ENCODE measurements around the gene ARHGAP31.

The ARHGAP31 gene

DNA sequence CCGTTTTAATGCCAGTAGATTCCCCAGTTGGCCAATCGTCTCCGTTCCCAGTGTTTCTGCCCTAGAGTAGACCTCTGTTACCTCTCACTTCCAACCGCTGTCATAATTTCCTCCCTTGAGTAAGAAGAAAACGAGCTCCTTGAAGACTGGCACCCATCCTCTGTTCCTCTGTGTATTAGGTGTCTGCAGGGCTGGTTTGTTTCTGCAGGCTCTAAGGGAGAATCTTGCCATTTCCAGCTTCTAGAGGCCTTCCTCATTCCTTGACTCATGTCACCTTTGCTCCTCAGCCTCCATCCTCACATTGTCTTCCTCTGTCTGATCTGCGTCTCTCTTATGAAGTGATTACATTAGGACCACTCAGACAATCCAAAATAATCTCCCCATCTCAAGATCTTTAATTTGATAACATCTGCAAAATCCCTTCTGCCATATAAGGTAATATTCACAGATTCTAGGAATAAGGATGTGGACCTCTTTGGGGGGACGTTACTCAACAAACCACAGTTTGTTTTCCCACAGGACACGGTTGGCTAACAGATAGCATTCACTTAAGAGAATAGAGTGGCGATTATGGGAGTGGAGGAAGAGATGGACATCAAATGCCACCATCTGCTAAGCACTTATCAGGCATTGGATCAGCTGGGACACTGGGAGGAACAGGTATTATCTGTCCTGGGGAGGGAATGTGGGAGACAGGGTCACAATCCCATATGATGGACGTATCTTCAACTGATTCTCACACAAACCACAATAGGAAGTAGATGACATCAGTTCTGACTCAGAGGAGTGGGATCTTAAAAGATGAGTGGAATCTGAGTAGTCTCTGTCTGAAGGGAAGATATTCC is 17.1 kb downstream of the ARHGAP31 start:
- Histone ChIP-seq H4K20me1 (ENCODE audit: low read depth, low read length) (no peaks in the 10 kb centered on the region), H3K36me3 (ENCODE audit: low read length) (no peaks in the 10 kb centered on the region), H2AFZ (ENCODE audit: low read depth, low read length, severe bottlenecking) (no peak overlapping the region), H3K9ac (ENCODE audit: low read length) (no peak overlapping the region), H3K4me3 (ENCODE audit: insufficient read depth, low read length, poor library complexity, severe bottlenecking) (no peak overlapping the region), H3K27ac (ENCODE audit: low read depth, low read length) (no peak overlapping the region), H3K79me2 (ENCODE audit: insufficient read depth, low read length) (no peaks in the 10 kb centered on the region), H3K9me3 (ENCODE audit: insufficient read depth, low read length) (no peaks in the 10 kb centered on the region), H3K27me3 (ENCODE audit: low read length) (no peaks in the 10 kb centered on the region), H3K9me2 (replicated peaks; ENCODE audit: insufficient read depth, low read length) (no peaks in the 10 kb centered on the region), H3K4me2 (ENCODE audit: low read depth, low read length, poor library complexity, severe bottlenecking) (no peak overlapping the region), H3F3A (ENCODE audit: insufficient read depth) (no peaks in the 10 kb centered on the region)
- TF ChIP-seq, protein P1, sequence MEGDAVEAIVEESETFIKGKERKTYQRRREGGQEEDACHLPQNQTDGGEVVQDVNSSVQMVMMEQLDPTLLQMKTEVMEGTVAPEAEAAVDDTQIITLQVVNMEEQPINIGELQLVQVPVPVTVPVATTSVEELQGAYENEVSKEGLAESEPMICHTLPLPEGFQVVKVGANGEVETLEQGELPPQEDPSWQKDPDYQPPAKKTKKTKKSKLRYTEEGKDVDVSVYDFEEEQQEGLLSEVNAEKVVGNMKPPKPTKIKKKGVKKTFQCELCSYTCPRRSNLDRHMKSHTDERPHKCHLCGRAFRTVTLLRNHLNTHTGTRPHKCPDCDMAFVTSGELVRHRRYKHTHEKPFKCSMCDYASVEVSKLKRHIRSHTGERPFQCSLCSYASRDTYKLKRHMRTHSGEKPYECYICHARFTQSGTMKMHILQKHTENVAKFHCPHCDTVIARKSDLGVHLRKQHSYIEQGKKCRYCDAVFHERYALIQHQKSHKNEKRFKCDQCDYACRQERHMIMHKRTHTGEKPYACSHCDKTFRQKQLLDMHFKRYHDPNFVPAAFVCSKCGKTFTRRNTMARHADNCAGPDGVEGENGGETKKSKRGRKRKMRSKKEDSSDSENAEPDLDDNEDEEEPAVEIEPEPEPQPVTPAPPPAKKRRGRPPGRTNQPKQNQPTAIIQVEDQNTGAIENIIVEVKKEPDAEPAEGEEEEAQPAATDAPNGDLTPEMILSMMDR (IDR thresholded peaks at IDR 0.05; ENCODE audit: insufficient read depth, low read length, poor library complexity, severe bottlenecking): no peak
- TF ChIP-seq EZH2phosphoT487 (conservative IDR thresholded peaks at IDR 0.05; ENCODE audit: low read length): no peak

DNA sequence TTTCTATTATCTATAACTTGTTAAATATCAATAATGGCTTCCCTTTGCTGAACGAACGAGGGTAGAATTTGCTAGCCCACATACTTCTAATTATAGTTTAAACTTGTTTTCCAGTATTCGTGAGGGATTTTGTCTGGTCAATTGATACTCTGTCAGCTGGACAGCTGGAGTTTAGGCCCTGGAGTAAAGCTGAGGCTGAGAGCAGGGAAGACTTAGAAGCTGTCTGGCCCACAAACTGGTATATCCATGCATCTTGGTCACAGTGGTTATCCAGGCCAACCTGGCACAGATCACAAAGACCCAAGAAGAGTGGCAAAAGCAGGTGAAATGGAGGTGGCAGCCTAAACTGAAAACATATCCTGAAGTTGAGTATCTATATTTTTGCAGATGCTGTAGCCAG is 19.3 kb downstream of the ARHGAP31 start:
- H3K9me2 ChIP-seq (replicated peaks; ENCODE audit: insufficient read depth, low read length): no peaks in the 10 kb centered on the region
- H3K79me2 ChIP-seq (ENCODE audit: insufficient read depth, low read length): no peaks in the 10 kb centered on the region
- H3F3A ChIP-seq (ENCODE audit: insufficient read depth): no peaks in the 10 kb centered on the region
- no peak for TF ChIP-seq EZH2phosphoT487 (conservative IDR thresholded peaks at IDR 0.05; ENCODE audit: low read length)
- TF ChIP-seq, protein P1 (IDR thresholded peaks at IDR 0.05; ENCODE audit: insufficient read depth, low read length, poor library complexity, severe bottlenecking): no peak
- no peak overlapping the region for H2AFZ ChIP-seq (ENCODE audit: low read depth, low read length, severe bottlenecking)
- no peaks in the 10 kb centered on the region for H3K9me3 ChIP-seq (ENCODE audit: insufficient read depth, low read length)
- no peaks in the 10 kb centered on the region for H3K36me3 ChIP-seq (ENCODE audit: low read length)
- no peaks in the 10 kb centered on the region for H4K20me1 ChIP-seq (ENCODE audit: low read depth, low read length)
- no peak overlapping the region for H3K27ac ChIP-seq (ENCODE audit: low read depth, low read length)
- no peaks in the 10 kb centered on the region for H3K27me3 ChIP-seq (ENCODE audit: low read length)
- H3K9ac ChIP-seq (ENCODE audit: low read length): no peak overlapping the region
- H3K4me3 ChIP-seq (ENCODE audit: insufficient read depth, low read length, poor library complexity, severe bottlenecking): no peak overlapping the region
- H3K4me2 ChIP-seq (ENCODE audit: low read depth, low read length, poor library complexity, severe bottlenecking): no peak overlapping the region

DNA sequence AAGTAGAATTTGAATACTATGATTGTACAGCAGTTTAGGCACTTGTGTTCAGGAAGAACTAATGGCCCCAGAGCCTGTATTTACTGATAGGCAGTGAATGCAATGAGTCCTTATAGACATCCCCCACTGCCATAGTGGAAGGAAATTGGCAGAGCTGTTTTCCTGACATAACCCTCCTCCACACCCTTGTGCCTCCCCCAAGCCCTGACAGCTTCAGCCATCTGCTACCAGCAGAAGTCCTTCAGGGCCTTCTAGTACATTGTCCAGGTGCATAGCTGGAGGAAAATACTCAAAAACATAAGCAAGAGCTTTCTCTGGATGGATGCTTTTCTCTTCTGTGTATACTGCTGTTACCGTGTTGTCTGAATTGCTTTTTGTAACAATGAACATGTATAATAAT is 20.6 kb downstream of the ARHGAP31 start:
- no peaks in the 10 kb centered on the region for H3K9me2 ChIP-seq (replicated peaks; ENCODE audit: insufficient read depth, low read length)
- H4K20me1 ChIP-seq (ENCODE audit: low read depth, low read length): no peaks in the 10 kb centered on the region

More for the DNA sequence above, 20.6 kb downstream of the ARHGAP31 start:
- no peaks in the 10 kb centered on the region for H3K79me2 ChIP-seq (ENCODE audit: insufficient read depth, low read length)
- H3K27ac ChIP-seq (ENCODE audit: low read depth, low read length): no peak overlapping the region
- no peaks in the 10 kb centered on the region for H3F3A ChIP-seq (ENCODE audit: insufficient read depth)
- H3K9ac ChIP-seq (ENCODE audit: low read length): no peak overlapping the region
- no peaks in the 10 kb centered on the region for H3K36me3 ChIP-seq (ENCODE audit: low read length)
- H3K4me3 ChIP-seq (ENCODE audit: insufficient read depth, low read length, poor library complexity, severe bottlenecking): no peak overlapping the region
- H3K4me2 ChIP-seq (ENCODE audit: low read depth, low read length, poor library complexity, severe bottlenecking): no peak overlapping the region
- H3K9me3 ChIP-seq (ENCODE audit: insufficient read depth, low read length): no peaks in the 10 kb centered on the region
- H2AFZ ChIP-seq (ENCODE audit: low read depth, low read length, severe bottlenecking): no peak overlapping the region
- no peaks in the 10 kb centered on the region for H3K27me3 ChIP-seq (ENCODE audit: low read length)
- TF ChIP-seq, protein P1 (IDR thresholded peaks at IDR 0.05; ENCODE audit: insufficient read depth, low read length, poor library complexity, severe bottlenecking): no peak
- no peak for TF ChIP-seq EZH2phosphoT487 (conservative IDR thresholded peaks at IDR 0.05; ENCODE audit: low read length)

Measured in SU-DHL-6 (cell line).